GM21447 (cell line): ENCODE data around the gene REXO1.
"Not testable (repeated sequence)": the region's sequence is repeated elsewhere in the genome, so short reads cannot be mapped to it uniquely, and the experiment has no call there.

ENCODE experiments used
- ATAC-seq: cut with Tn5 transposase; IDR thresholded peaks from one replicate; pipeline ENCODE4 v1.9.1; 2021; ENCODE audit not compliant: unreplicated experiment

The REXO1 gene

GRCh38 chr19:1875646-1876495, 27.6 kb upstream of the REXO1 start:
- peak; percentile 82 for ATAC-seq

- ATAC-seq = not testable (repeated sequence)
Measured at GRCh38 chr19:1875265-1875645, 27.0 kb upstream of the REXO1 start.

GRCh38 chr19:1874554-1875185, 26.4 kb upstream of the REXO1 start:
- no peak for ATAC-seq

- no peak for ATAC-seq
Measured at GRCh38 chr19:1873524-1874473, 25.5 kb upstream of the REXO1 start.

- no peak for ATAC-seq
Measured at GRCh38 chr19:1872807-1873523, 24.7 kb upstream of the REXO1 start.

- ATAC-seq = no peak
Measured at GRCh38 chr19:1871630-1872029, 23.3 kb upstream of the REXO1 start.

- no peak for ATAC-seq
Measured at GRCh38 chr19:1871140-1871597, 22.9 kb upstream of the REXO1 start.

- ATAC-seq = no peak
Measured at GRCh38 chr19:1868971-1869370, 20.7 kb upstream of the REXO1 start.

- no peak for ATAC-seq
Measured at GRCh38 chr19:1867349-1867724, 19.1 kb upstream of the REXO1 start.

- ATAC-seq = no peak
Measured at GRCh38 chr19:1866693-1867348, 18.5 kb upstream of the REXO1 start.

GRCh38 chr19:1865172-1866010, 17.1 kb upstream of the REXO1 start:
- ATAC-seq = no peak

- peak; percentile 36 for ATAC-seq
Measured at GRCh38 chr19:1864480-1865171, 16.3 kb upstream of the REXO1 start.

GRCh38 chr19:1863638-1864479, 15.6 kb upstream of the REXO1 start:
- ATAC-seq = peak; percentile 39

- no peak for ATAC-seq
Measured at GRCh38 chr19:1863328-1863637, 15.0 kb upstream of the REXO1 start, which contains the start of gene KLF16. Gene KLF16 (minus strand): TSS chr19:1863579. CDS start chr19:1863497, 82 bp downstream.

- no peak for ATAC-seq
Measured at GRCh38 chr19:1862424-1863327, 14.4 kb upstream of the REXO1 start.

GRCh38 chr19:1862068-1862423, 13.8 kb upstream of the REXO1 start:
- ATAC-seq = no peak

- no peak for ATAC-seq
Measured at GRCh38 chr19:1861599-1862031, 13.3 kb upstream of the REXO1 start.
